Thyroid gland (tissue), 4 donors: ENCODE measurements around the gene OR2L8.

Source experiments
- CTCF ChIP-seq, 6 experiments: fragments of 200-600 bp in 3 of 6; fragments of 450-650 bp in 3 of 6; sonication (generic) in 3 of 6; IDR thresholded peaks; one replicate each; pipeline ENCODE4 v1.5.1; 2016 to 2019; ENCODE audit warnings: antibody characterized with exemption in 6 of 6, mild to moderate bottlenecking in 2 of 6, inconsistent platforms in 1 of 6, moderate library complexity in 1 of 6
- POLR2A ChIP-seq, 2 donors: fragments of 450-650 bp; IDR thresholded peaks; one replicate each; pipeline ENCODE4 v1.6.1; 2017; ENCODE audit warnings: antibody characterized with exemption in 2 of 2, mild to moderate bottlenecking in 2 of 2, moderate library complexity in 1 of 2

GRCh38 chr1:247933989-247934388, 14.7 kb upstream of the OR2L8 start:
- TF ChIP-seq POLR2A (IDR thresholded peaks at IDR 0.05) (no peak), CTCF (IDR thresholded peaks at IDR 0.05) (no peak)
